GM23338 (cell line): ENCODE measurements around the gene SHB. TPM values are rescaled to one million over a fixed set of nuclear protein-coding genes. Genes with fewer than 3 reads are reported as not detected.

ENCODE experiments used
- ATAC-seq: fragments of 200-7000 bp; cut with Tn5 transposase; 3 replicates; pipeline ENCODE4 v1.9.1; 2020
- DNase-seq: peaks from one replicate; pipeline ENCODE4 v3.0.0-alpha.2; 2015; ENCODE audit warnings: low spot score
- H2AFZ ChIP-seq: fragments of 200-600 bp; sonication (generic); 2 replicates; pipeline ENCODE4 v1.8.0; 2016; ENCODE audit warnings: antibody characterized with exemption, mild to moderate bottlenecking, moderate library complexity
- H3F3A ChIP-seq: fragments of 200-600 bp; sonication (generic); replicated peaks from 2 replicates; pipeline ENCODE4 v1.8.0; 2017; ENCODE audit warnings: antibody characterized with exemption, mixed run types, low read depth
- H3K27ac ChIP-seq: fragments of 200-600 bp; sonication (generic); 2 replicates; pipeline ENCODE4 v1.6.1; 2016; ENCODE audit warnings: low read depth
- H3K27me3 ChIP-seq: fragments of 200-600 bp; sonication (generic); 2 replicates; pipeline ENCODE4 v1.8.0; 2016; ENCODE audit warnings: mild to moderate bottlenecking, mixed run types, moderate library complexity; ENCODE audit not compliant: insufficient read depth
- H3K36me3 ChIP-seq: fragments of 200-600 bp; sonication (generic); 2 replicates; pipeline ENCODE4 v1.8.0; 2016; ENCODE audit warnings: mild to moderate bottlenecking; ENCODE audit not compliant: insufficient read depth
- H3K4me1 ChIP-seq: fragments of 200-600 bp; sonication (generic); 2 replicates; pipeline ENCODE4 v1.8.0; 2016; ENCODE audit warnings: mild to moderate bottlenecking, moderate library complexity; ENCODE audit not compliant: insufficient read depth
- H3K4me2 ChIP-seq: fragments of 200-600 bp; sonication (generic); 2 replicates; pipeline ENCODE4 v1.7.1; 2017; ENCODE audit warnings: mixed run types
- H3K4me3 ChIP-seq: fragments of 200-600 bp; sonication (generic); 2 replicates; pipeline ENCODE4 v1.6.1; 2016; ENCODE audit warnings: mixed run types
- H3K79me2 ChIP-seq: fragments of 200-600 bp; sonication (generic); replicated peaks from 2 replicates; pipeline ENCODE4 v1.8.0; 2017; ENCODE audit warnings: mild to moderate bottlenecking; ENCODE audit not compliant: insufficient read depth
- H3K9me2 ChIP-seq: fragments of 200-600 bp; sonication (generic); 2 replicates; pipeline ENCODE4 v1.8.0; 2017; ENCODE audit not compliant: insufficient read depth
- H4K20me1 ChIP-seq: fragments of 200-600 bp; sonication (generic); replicated peaks from 2 replicates; pipeline ENCODE4 v1.8.0; 2017; ENCODE audit warnings: mild to moderate bottlenecking; ENCODE audit not compliant: insufficient read depth
- H3K27ac Mint-ChIP-seq: 2 replicates; pipeline ENCODE4 v1.8.0; 2020; ENCODE audit warnings: inconsistent platforms, mild to moderate bottlenecking, moderate library complexity, mixed read lengths
- H3K27me3 Mint-ChIP-seq: 3 replicates; pipeline ENCODE4 v1.8.0; 2022; ENCODE audit warnings: low read depth, mild to moderate bottlenecking, moderate library complexity, mixed read lengths, inconsistent platforms; ENCODE audit not compliant: insufficient read depth, poor library complexity
- H3K36me3 Mint-ChIP-seq: 3 replicates; pipeline ENCODE4 v1.8.0; 2021; ENCODE audit warnings: low read depth, mild to moderate bottlenecking, inconsistent platforms, moderate library complexity, mixed read lengths
- H3K4me1 Mint-ChIP-seq: 3 replicates; pipeline ENCODE4 v1.8.0; 2020; ENCODE audit warnings: mild to moderate bottlenecking, inconsistent platforms, mixed read lengths
- H3K4me3 Mint-ChIP-seq: 3 replicates; pipeline ENCODE4 v1.8.0; 2021; ENCODE audit warnings: moderate library complexity, mild to moderate bottlenecking, inconsistent platforms, mixed read lengths
- H3K9me3 Mint-ChIP-seq: 3 replicates; pipeline ENCODE4 v1.8.0; 2020; ENCODE audit warnings: moderate library complexity, mild to moderate bottlenecking, inconsistent platforms, mixed read lengths
- CTCF ChIP-seq, 2 experiments: fragments of 200-600 bp in 1 of 2; sonication (generic) in 1 of 2; conservative IDR thresholded peaks; 2 replicates each; pipeline versions ENCODE4 v1.5.1 to v1.6.1; 2016 to 2017; ENCODE audit warnings: antibody characterized with exemption in 2 of 2, low read depth in 2 of 2, mild to moderate bottlenecking in 2 of 2, moderate library complexity in 1 of 2
- ETS1 ChIP-seq: IDR thresholded peaks from 2 replicates; pipeline ENCODE4 v1.6.1; 2016; ENCODE audit warnings: antibody characterized with exemption
- EZH2phosphoT487 ChIP-seq: fragments of 200-600 bp; sonication (generic); IDR thresholded peaks from one replicate; pipeline ENCODE4 v1.8.1; 2018; ENCODE audit warnings: antibody characterized with exemption; ENCODE audit not compliant: unreplicated experiment
- JUNB ChIP-seq: IDR thresholded peaks from one replicate; pipeline ENCODE4 v1.6.1; 2016; ENCODE audit warnings: antibody characterized with exemption; ENCODE audit not compliant: unreplicated experiment
- NANOG ChIP-seq: IDR thresholded peaks from 2 replicates; pipeline ENCODE4 v1.6.1; 2016; ENCODE audit warnings: antibody characterized with exemption, borderline replicate concordance
- POLR2AphosphoS5 ChIP-seq: IDR thresholded peaks from 2 replicates; pipeline ENCODE4 v1.6.1; 2016; ENCODE audit warnings: antibody characterized with exemption, low read depth
- STAT1 ChIP-seq: IDR thresholded peaks from one replicate; pipeline ENCODE4 v1.6.1; 2016; ENCODE audit warnings: antibody characterized with exemption; ENCODE audit not compliant: unreplicated experiment
- ZNF331 ChIP-seq: fragments of 250-450 bp; sonication (Bioruptor Pico); IDR thresholded peaks from 2 replicates; pipeline ENCODE4 v1.5.0; 2020; ENCODE audit warnings: low read depth, mild to moderate bottlenecking, moderate library complexity
- ZNF462 ChIP-seq: fragments of 250-450 bp; sonication (Bioruptor Pico); IDR thresholded peaks from 2 replicates; pipeline ENCODE4 v1.5.0; 2020; ENCODE audit warnings: mild to moderate bottlenecking, moderate library complexity
- polyA plus RNA-seq: library from polyadenylated mRNA; unstranded; fragments of >200 nt; fragmentation: Nextera tagmentation; extraction: Ambion mirVana; gene quantifications from 2 replicates; pipeline ENCODE4 v1.2.1, GENCODE V29; 2016
- total RNA-seq: library from RNA; depleted of rRNA; stranded (reverse); fragments of >200 nt; shearing (Covaris generic); gene quantifications from 2 replicates; pipeline ENCODE4 v1.2.3, GENCODE V29; 2014
- TF ChIP-seq, protein P1 (sequence below): IDR thresholded peaks from one replicate; pipeline ENCODE4 v1.6.1; 2018; ENCODE audit warnings: antibody characterized with exemption; ENCODE audit not compliant: unreplicated experiment

SHB gene
- total and polyA plus RNA-seq, 2 experiments from 2014 or later = 1.5 to 14.0 TPM

GRCh38 chr9:37992924-37993349, 76.1 kb downstream of the SHB start:
- ATAC-seq (no peak), DNase-seq (no peak)
- Histone ChIP-seq H3K9me2 (no peaks in the 10 kb centered on the region), H3K36me3 (no peaks in the 10 kb centered on the region), H3K4me3 (no peak overlapping the region), H3K27ac (no peak overlapping the region), H3K4me2 (no peak overlapping the region), H3K79me2 (no peaks in the 10 kb centered on the region), H3K27me3 (no peaks in the 10 kb centered on the region), H4K20me1 (0 out of 2 replicates have a peak, but pooled peaks cover 4% of the 10 kb centered on the region), H3K4me1 (no peaks in the 10 kb centered on the region), H2AFZ (no peak overlapping the region), H3F3A (no peaks in the 10 kb centered on the region)
- Mint-ChIP-seq H3K9me3 (no peaks in the 10 kb centered on the region), H3K27ac (no peak overlapping the region), H3K36me3 (no peaks in the 10 kb centered on the region), H3K4me1 (peaks cover 6% of the 10 kb centered on the region), H3K4me3 (no peak overlapping the region), H3K27me3 (peaks cover 3% of the 10 kb centered on the region)
- TF ChIP-seq STAT1 (no peak), POLR2AphosphoS5 (no peak), CTCF (conservative IDR thresholded peaks at IDR 0.05; ENCODE audit: low read depth in 2 of 2) (no peak), EZH2phosphoT487 (no peak), NANOG (no peak), ZNF331 (CRISPR knock-in tag) (no peak), ETS1 (no peak), JUNB (no peak)
- TF ChIP-seq, protein P1, sequence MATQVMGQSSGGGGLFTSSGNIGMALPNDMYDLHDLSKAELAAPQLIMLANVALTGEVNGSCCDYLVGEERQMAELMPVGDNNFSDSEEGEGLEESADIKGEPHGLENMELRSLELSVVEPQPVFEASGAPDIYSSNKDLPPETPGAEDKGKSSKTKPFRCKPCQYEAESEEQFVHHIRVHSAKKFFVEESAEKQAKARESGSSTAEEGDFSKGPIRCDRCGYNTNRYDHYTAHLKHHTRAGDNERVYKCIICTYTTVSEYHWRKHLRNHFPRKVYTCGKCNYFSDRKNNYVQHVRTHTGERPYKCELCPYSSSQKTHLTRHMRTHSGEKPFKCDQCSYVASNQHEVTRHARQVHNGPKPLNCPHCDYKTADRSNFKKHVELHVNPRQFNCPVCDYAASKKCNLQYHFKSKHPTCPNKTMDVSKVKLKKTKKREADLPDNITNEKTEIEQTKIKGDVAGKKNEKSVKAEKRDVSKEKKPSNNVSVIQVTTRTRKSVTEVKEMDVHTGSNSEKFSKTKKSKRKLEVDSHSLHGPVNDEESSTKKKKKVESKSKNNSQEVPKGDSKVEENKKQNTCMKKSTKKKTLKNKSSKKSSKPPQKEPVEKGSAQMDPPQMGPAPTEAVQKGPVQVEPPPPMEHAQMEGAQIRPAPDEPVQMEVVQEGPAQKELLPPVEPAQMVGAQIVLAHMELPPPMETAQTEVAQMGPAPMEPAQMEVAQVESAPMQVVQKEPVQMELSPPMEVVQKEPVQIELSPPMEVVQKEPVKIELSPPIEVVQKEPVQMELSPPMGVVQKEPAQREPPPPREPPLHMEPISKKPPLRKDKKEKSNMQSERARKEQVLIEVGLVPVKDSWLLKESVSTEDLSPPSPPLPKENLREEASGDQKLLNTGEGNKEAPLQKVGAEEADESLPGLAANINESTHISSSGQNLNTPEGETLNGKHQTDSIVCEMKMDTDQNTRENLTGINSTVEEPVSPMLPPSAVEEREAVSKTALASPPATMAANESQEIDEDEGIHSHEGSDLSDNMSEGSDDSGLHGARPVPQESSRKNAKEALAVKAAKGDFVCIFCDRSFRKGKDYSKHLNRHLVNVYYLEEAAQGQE = no peak

DNA sequence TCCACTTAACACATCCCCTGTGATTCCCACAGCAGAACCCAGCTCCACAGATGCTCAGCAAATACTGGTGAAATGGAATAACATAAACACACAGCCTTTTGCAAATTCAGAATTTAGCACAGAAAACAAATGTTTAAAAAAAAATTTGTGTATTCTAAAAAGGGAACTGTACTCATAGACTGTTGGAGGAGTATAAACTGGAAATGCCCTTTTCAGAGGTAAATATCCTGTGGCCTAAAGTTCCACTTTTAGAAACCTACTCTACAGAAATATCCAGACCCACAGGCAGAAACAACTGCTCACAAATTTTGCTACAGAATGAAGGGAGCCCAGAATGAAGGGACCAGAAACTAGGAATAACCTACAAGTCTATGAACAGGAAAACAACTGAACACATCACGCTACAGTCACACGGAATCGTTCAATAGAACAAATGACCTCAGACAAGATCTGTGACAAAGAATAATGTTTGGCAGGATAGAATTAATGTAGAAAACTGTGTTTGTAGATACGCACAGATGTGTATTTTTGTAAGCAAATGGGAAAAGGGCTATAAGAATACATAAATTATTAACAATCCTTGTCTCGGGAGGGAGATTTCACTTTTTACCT, 78.5 kb downstream of the SHB start:
- no peaks in the 10 kb centered on the region for H3K36me3 Mint-ChIP-seq
- no peak for TF ChIP-seq STAT1
- TF ChIP-seq ZNF462 (CRISPR knock-in tag) = no peak

More for the DNA sequence above, 78.5 kb downstream of the SHB start:
- Histone ChIP-seq H3K9me2 (no peaks in the 10 kb centered on the region), H3K36me3 (no peaks in the 10 kb centered on the region), H2AFZ (no peak overlapping the region), H3K27me3 (no peaks in the 10 kb centered on the region), H3K4me3 (no peak overlapping the region), H3F3A (no peaks in the 10 kb centered on the region), H3K27ac (no peak overlapping the region), H4K20me1 (0 out of 2 replicates have a peak, but pooled peaks cover 4% of the 10 kb centered on the region), H3K79me2 (no peaks in the 10 kb centered on the region), H3K4me1 (no peaks in the 10 kb centered on the region), H3K4me2 (no peak overlapping the region)
- Mint-ChIP-seq H3K4me3 (no peak overlapping the region), H3K27me3 (no peaks in the 10 kb centered on the region), H3K4me1 (peaks cover 8% of the 10 kb centered on the region), H3K9me3 (no peaks in the 10 kb centered on the region), H3K27ac (no peak overlapping the region)
- no peak for ATAC-seq
- no peak for DNase-seq
